GM23248 (cell line): ENCODE results near the gene COA7. TPM values are rescaled to one million over a fixed set of nuclear protein-coding genes. Genes with fewer than 3 reads are reported as not detected.
A peak's percentile ranks its signal among the peaks of the same experiment; 100 is the strongest.
"Not testable (repeated sequence)": the region's sequence is repeated elsewhere in the genome, so short reads cannot be mapped to it uniquely, and the experiment has no call there.

Experiments
- DNase-seq: peaks from one replicate; pipeline ENCODE4 v3.0.0-alpha.2; 2015
- H2AFZ ChIP-seq: fragments of 200-600 bp; sonication (generic); 2 replicates; pipeline ENCODE4 v1.6.1; 2016; ENCODE audit warnings: antibody characterized with exemption
- H3F3A ChIP-seq: fragments of 200-600 bp; sonication (generic); 2 replicates; pipeline ENCODE4 v1.6.1; 2016; ENCODE audit warnings: mild to moderate bottlenecking, antibody characterized with exemption, mixed run types; ENCODE audit not compliant: insufficient read depth
- H3K27ac ChIP-seq: fragments of 200-600 bp; sonication (generic); 2 replicates; pipeline ENCODE4 v1.5.1; 2016; ENCODE audit warnings: mild to moderate bottlenecking
- H3K27me3 ChIP-seq: fragments of 200-600 bp; sonication (generic); replicated peaks from 2 replicates; pipeline ENCODE4 v1.6.1; 2016; ENCODE audit warnings: mild to moderate bottlenecking; ENCODE audit not compliant: insufficient read depth
- H3K36me3 ChIP-seq: fragments of 200-600 bp; sonication (generic); 2 replicates; pipeline ENCODE4 v1.6.1; 2016; ENCODE audit warnings: low read depth, mild to moderate bottlenecking
- H3K4me1 ChIP-seq: fragments of 200-600 bp; sonication (generic); 2 replicates; pipeline ENCODE4 v1.6.1; 2016; ENCODE audit warnings: mild to moderate bottlenecking; ENCODE audit not compliant: insufficient read depth
- H3K4me2 ChIP-seq: fragments of 200-600 bp; sonication (generic); one replicate; pipeline ENCODE4 v1.6.1; 2016; ENCODE audit warnings: mild to moderate bottlenecking; ENCODE audit not compliant: unreplicated experiment
- H3K4me3 ChIP-seq: fragments of 200-600 bp; sonication (generic); 2 replicates; pipeline ENCODE4 v1.5.1; 2016; ENCODE audit warnings: mild to moderate bottlenecking
- H3K79me2 ChIP-seq: fragments of 200-600 bp; sonication (generic); 2 replicates; pipeline ENCODE4 v1.6.1; 2016; ENCODE audit warnings: mild to moderate bottlenecking; ENCODE audit not compliant: insufficient read depth
- H3K9ac ChIP-seq: fragments of 200-600 bp; sonication (generic); 2 replicates; pipeline ENCODE4 v1.6.1; 2016; ENCODE audit warnings: mild to moderate bottlenecking
- H3K9me2 ChIP-seq: fragments of 200-600 bp; sonication (generic); 2 replicates; pipeline ENCODE4 v1.6.1; 2016; ENCODE audit warnings: mixed run types, mild to moderate bottlenecking, moderate library complexity; ENCODE audit not compliant: insufficient read depth
- H3K9me3 ChIP-seq: fragments of 200-600 bp; sonication (generic); one replicate; pipeline ENCODE4 v1.6.1; 2017; ENCODE audit warnings: low read depth
- H4K20me1 ChIP-seq: fragments of 200-600 bp; sonication (generic); 2 replicates; pipeline ENCODE4 v1.6.0; 2016; ENCODE audit not compliant: insufficient read depth
- EZH2 ChIP-seq: fragments of 200-600 bp; sonication (generic); IDR thresholded peaks from 2 replicates; pipeline ENCODE4 v1.6.1; 2018; ENCODE audit warnings: antibody characterized with exemption, mild to moderate bottlenecking; ENCODE audit not compliant: insufficient read depth, poor library complexity, severe bottlenecking
- EZH2phosphoT487 ChIP-seq: fragments of 200-600 bp; sonication (generic); IDR thresholded peaks from 2 replicates; pipeline ENCODE4 v1.6.1; 2018; ENCODE audit warnings: antibody characterized with exemption, moderate library complexity, mild to moderate bottlenecking, low read depth; ENCODE audit not compliant: insufficient read depth
- WGBS, 2 experiments: methylation state at CpG; one replicate each; pipeline ENCODE4 v1.1.6; 2015 to 2017; ENCODE audit warnings: low lambda C conversion rate in 2 of 2, low coverage in 1 of 2; ENCODE audit errors: missing lambda C conversion rate in 2 of 2; 5-methylcytosine and 5-hydroxymethylcytosine counted together
- in situ Hi-C: fragments of 300-500 bp; cut with MboI; formaldehyde crosslinking; loops from 2 replicates; pipeline ENCODE4 v1.15.0; 2020
- polyA plus RNA-seq: library from polyadenylated mRNA; unstranded; fragments of >200 nt; fragmentation: Nextera tagmentation; extraction: Ambion mirVana; gene quantifications from 2 replicates; pipeline ENCODE4 v1.2.1, GENCODE V29; 2016
- total RNA-seq: library from RNA; depleted of rRNA; stranded (reverse); fragments of >200 nt; shearing (Covaris generic); gene quantifications from 2 replicates; pipeline ENCODE4 v1.2.3, GENCODE V29; 2014

Gene COA7
- total and polyA plus RNA-seq, 2 experiments from 2014 or later, result 6.9 to 12.9 TPM

GRCh38 chr1:52692697-52693096 is 5.5 kb downstream of the COA7 start:
- H3K27me3 ChIP-seq, result no peaks in the 10 kb centered on the region
- H2AFZ ChIP-seq, result no peak overlapping the region
- 98 to 100% methylated on average over 4 of the region's 4 CpGs for WGBS, 2 experiments
- TF ChIP-seq EZH2phosphoT487 (no peak), EZH2 (no peak)
- H3K27ac ChIP-seq, result no peak overlapping the region
- no peaks in the 10 kb centered on the region for H3K9me2 ChIP-seq
- no peak overlapping the region for H3K4me3 ChIP-seq
- H4K20me1 ChIP-seq, result no peaks in the 10 kb centered on the region
- H3K9me3 ChIP-seq, result no peaks in the 10 kb centered on the region
- H3F3A ChIP-seq, result no peaks in the 10 kb centered on the region
- in situ Hi-C loops, result loop anchor here (25.0 kb wide), 1 partner anchor 555 kb away; the partner anchor contains the start of gene ZFYVE9
- H3K4me1 ChIP-seq, result no peaks in the 10 kb centered on the region; the same call in 1 of the 2 replicates
- peaks cover 6% of the 10 kb centered on the region; the same call in 1 of the 2 replicates for H3K36me3 ChIP-seq
- peaks cover 61% of the 10 kb centered on the region for H3K79me2 ChIP-seq
- no peak overlapping the region for H3K9ac ChIP-seq
- no peak for DNase-seq
- no peak overlapping the region for H3K4me2 ChIP-seq

- H3K4me3 ChIP-seq, result no peak overlapping the region
- H2AFZ ChIP-seq, result no peak overlapping the region
- H3K9me2 ChIP-seq, result no peaks in the 10 kb centered on the region
- TF ChIP-seq EZH2phosphoT487 (no peak), EZH2 (no peak)
- H3K79me2 ChIP-seq, result peaks cover 52% of the 10 kb centered on the region
- no peak for DNase-seq
- H3K9ac ChIP-seq, result no peak overlapping the region
- in situ Hi-C loops, result loop anchor here (25.0 kb wide), 1 partner anchor 555 kb away; the partner anchor contains the start of gene ZFYVE9
- H3K36me3 ChIP-seq, result peaks cover 12% of the 10 kb centered on the region; the same call in 1 of the 2 replicates
- H3K27me3 ChIP-seq, result no peaks in the 10 kb centered on the region
- 97% methylated on average over 3 of the region's 3 CpGs for WGBS, 2 experiments
- no peak overlapping the region for H3K4me2 ChIP-seq
- peaks cover 5% of the 10 kb centered on the region; the same call in 1 of the 2 replicates for H3F3A ChIP-seq
- H3K4me1 ChIP-seq, result no peaks in the 10 kb centered on the region; the same call in 1 of the 2 replicates
- no peaks in the 10 kb centered on the region for H4K20me1 ChIP-seq
- no peaks in the 10 kb centered on the region for H3K9me3 ChIP-seq
- no peak overlapping the region for H3K27ac ChIP-seq
Measured at GRCh38 chr1:52691821-52692220, 6.3 kb downstream of the COA7 start.

- TF ChIP-seq EZH2phosphoT487 (no peak), EZH2 (no peak)
- in situ Hi-C loops, result loop anchor here (25.0 kb wide), 1 partner anchor 550 kb away; the partner anchor contains the start of gene ZFYVE9
- DNase-seq, result no peak
- no peak overlapping the region for H3K27ac ChIP-seq
- H3K4me3 ChIP-seq, result no peak overlapping the region
- no peaks in the 10 kb centered on the region for H3K9me2 ChIP-seq
- H3K9me3 ChIP-seq, result no peaks in the 10 kb centered on the region
- WGBS, 2 experiments, result 96 to 97% methylated on average over 5 of the region's 5 CpGs
- no peak overlapping the region for H3K9ac ChIP-seq
- no peaks in the 10 kb centered on the region for H4K20me1 ChIP-seq
- H2AFZ ChIP-seq, result no peak overlapping the region
- H3K4me1 ChIP-seq, result no peaks in the 10 kb centered on the region; the same call in 1 of the 2 replicates
- peaks cover 5% of the 10 kb centered on the region; the same call in 1 of the 2 replicates for H3F3A ChIP-seq
- H3K36me3 ChIP-seq, result peaks cover 8% of the 10 kb centered on the region; the same call in 1 of the 2 replicates
- peaks cover 4% of the 10 kb centered on the region; the same call in 1 of the 2 replicates for H3K79me2 ChIP-seq
- H3K27me3 ChIP-seq, result no peaks in the 10 kb centered on the region
- no peak overlapping the region for H3K4me2 ChIP-seq
Measured at GRCh38 chr1:52686830-52687229, 11.3 kb downstream of the COA7 start.

- not testable (repeated sequence) for H2AFZ ChIP-seq, H3K79me2 ChIP-seq, H4K20me1 ChIP-seq, H3K9me3 ChIP-seq, H3K4me1 ChIP-seq, H3K27me3 ChIP-seq, H3K9me2 ChIP-seq, H3F3A ChIP-seq, H3K27ac ChIP-seq, H3K4me3 ChIP-seq, H3K36me3 ChIP-seq, H3K9ac ChIP-seq
- DNase-seq, result peak; percentile 79
- in situ Hi-C loops, result loop anchor here (25.0 kb wide), 1 partner anchor 549 kb away; the partner anchor contains the start of gene ZFYVE9
- WGBS, 2 experiments, result 67 to 73% methylated on average over 17 of the region's 17 CpGs
- H3K4me2 ChIP-seq, result peak overlapping the region; percentile 17
Measured at GRCh38 chr1:52686261-52686751, 11.8 kb downstream of the COA7 start.
